Activated effector memory CD4-positive, alpha-beta T cell treated with Interleukin-2 at 50 U/mL for 16 hours (primary cell): ENCODE data around the gene UPP2.

Source experiments
- DNase-seq: peaks from one replicate; pipeline ENCODE4 v3.0.0-alpha.2; 2020

The UPP2 gene

DNA sequence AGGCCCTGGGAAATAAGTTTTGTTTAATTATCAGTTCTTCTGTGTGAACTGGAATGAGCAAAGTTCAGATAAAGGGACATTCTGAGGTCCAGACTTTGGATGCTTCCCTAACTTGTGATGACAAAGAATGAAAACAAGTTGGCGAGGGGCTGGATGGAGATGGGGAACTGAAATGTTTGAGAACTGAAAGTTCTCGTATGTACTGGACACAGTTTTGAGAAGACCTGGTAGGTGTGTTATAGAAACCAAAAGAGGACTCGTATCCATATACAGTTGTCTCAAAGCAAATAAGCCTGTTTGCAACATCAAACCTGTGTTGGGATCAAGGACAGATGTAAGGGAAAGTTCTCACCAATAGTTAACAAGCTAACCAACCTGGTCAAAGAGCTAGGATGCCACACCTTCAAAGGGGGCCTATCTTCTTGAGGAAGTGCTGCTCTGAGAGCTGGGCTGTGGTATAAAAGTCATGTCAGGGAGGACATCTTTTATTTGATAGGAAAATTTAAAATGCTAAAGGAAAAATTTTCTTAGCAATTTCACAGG, at the start of gene UPP2:
TSS of gene UPP2 (plus strand) at position 493 of the 543 bp plus-strand sequence. CDS start 188 bp downstream, outside the sequence.
- DNase-seq = no peak

DNA sequence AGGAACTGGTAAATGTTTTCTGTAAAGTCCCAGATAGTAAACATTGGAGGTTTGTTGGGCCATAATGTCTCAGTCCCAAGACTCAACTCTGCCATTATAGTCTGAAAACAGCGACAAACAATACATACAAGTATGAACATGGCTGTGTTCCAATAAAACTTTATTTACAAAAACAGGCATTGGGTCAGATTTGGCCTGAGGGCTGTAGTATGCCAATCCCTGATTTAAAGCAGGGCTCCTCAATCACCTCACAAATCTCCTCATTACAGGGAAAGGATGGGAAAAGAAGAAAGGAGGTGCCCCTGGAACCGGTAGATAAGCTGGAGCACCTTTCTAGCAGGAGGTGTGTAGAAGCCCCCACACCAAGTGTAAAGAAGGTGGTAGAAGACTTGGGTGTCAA, 48.9 kb upstream of the UPP2 start:
- DNase-seq = no peak

DNA sequence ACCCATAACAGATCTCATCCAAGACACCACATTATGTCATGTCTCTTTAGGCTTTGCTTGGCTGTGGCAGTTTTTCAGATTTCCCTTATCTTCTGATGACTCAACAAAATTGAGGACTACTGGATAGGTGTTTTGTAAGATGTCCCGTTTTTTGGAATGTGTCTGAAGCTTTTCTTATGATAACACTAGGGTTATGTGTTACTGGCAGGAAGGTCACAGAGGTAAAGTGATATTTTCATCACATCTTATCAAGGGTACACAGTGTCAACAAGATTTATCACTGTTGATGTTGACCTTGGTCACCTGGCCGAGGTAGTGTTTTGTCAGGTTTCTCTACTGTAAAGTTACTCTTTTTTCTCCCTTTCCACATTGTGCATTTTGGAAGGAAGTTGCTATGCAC, 44.8 kb upstream of the UPP2 start:
- DNase-seq = no peak

DNA sequence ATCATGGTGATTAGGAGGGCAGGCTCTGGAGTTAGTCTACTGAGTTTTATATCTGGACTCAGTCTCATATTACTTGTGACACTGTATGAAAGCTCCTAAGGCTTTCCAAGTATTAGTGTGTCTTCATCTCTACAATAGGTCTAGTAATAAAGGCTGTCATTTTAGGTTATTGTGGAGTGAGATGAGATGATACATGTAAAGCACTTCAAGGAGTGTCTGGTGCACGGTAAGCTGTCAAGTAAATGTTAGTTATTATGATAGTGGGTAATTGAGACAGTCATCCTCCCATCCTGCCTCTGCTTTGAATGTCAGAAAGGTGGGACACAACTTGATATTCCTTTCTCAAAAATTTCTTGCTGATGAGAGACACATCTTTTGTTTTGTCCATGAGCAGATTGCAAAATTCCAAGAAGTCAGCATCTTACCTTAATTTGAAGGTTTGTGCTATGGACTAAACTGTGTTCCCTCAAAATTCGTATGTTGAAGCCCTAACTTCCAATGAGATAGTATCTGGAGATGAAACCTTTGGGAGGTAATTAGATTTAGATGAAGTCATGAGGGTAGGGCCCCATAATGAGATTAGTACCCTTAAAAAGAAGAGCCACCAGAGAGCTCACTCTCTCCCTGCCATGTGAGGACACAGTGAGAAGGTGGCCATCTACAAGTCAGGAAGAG, 41.4 kb upstream of the UPP2 start:
- no peak for DNase-seq

DNA sequence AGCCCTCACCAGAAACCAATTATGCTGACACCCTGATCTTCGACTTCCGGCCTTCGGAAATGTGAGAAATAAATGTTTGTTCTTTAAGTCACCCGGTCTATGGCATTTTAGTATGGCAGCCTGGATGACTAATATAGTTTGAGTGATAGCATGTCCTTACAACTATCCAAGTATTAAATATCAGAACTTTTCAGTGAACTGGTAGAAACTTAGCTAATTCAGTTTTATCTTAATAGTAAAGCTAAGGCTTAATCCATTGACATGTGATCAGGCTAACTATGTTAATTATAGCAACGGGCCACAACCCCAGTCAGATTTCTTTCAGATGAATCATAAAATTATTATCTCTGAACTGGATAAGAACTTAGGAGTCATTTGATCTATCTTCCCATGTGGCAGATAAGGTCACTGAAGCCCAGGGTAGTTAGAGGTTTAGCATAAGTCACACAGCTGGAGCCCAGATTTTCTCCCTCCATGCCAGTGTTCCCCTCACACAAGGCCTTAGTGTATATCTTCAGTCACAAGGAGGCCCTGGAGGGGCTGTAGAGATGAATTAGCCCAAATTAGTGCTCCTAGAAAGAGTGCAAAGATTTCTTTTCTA, 40.7 kb upstream of the UPP2 start:
- DNase-seq = no peak

DNA sequence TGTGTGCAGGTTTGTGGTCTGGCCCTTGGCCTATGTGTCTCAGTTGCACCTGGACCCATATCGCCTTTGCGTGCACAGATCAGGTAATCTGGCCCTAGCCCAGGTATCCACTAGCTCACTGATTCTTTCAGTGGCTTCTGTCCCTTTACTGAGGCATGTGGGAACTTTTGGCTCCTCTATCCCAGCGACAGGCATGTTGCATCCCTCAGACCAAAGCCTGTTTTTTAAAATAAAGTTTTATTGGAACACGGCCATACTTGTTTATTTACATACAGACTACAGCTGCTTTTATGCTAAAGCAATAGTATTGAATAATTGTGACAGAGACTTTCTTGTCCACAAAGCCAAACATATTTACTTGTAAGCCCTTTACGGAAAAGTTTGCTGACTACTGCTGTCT, 39.9 kb upstream of the UPP2 start:
- no peak for DNase-seq

DNA sequence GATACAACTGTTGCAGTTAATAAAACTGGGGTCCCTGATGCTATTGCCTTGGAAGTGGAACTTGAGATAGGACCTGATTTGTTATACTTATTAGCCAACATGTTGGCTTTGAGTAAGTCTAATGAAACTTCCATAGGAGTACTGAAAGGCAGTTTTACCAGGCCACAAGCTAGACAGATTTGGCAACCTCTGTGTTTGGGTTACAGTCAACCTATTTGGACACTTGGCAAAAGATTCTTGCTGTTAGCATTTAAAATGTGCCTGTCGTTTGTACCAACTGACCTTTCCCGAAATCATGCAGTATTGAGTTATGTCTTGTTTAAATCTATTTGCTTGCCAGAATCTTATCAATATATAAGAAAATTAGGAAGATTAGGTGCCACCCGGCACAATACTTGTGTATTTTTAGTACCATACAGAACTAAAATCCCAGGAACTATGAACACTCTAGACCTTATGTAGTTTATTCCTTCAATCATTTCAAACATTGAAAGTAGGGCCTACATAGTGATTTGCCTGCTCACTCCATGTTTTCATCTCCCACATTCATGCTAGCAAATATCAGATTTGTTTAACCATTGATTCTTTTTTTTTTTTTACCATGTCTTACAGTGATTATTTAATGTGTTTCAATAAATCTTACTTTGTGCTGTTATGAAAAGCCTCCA, 35.5 kb upstream of the UPP2 start:
- no peak for DNase-seq

DNA sequence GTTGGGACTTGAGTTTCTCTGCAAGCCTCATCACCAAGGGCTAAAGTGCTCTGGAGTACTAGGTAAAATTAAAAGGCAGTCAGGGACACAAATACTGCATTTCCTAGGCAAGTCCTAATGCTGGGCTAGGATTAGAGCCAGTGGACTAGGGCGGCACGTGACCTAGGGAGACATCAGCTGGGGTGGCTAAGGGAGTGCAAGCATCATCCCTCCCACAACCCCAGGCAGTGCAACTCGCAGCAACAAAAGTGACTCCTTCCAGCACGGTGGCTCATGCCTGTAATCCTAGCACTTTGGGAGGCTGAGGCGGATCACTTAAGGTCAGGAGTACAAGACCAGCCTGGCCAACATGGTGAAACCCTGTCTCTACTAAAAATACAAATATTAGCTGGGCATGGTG, 30.7 kb upstream of the UPP2 start:
- DNase-seq = no peak

DNA sequence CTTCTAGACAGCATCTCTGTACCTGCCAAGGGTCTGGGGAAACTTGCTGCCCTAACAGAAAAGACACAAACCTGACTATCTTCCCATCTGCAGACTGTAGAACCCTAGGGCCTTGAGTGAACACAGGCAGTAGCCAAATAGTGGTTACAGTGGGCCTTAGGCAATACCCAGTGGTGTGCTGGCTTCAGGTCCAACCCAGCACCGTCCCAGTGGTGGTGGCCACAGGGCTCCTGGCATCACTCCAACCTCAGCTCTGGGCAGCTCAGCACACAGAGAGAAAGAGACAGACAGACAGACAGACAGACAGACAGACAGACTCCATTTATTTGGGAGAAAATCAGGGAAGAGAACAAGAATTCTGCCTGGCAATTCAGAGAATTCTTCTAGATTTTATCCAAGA, 29.3 kb upstream of the UPP2 start:
- no peak for DNase-seq

DNA sequence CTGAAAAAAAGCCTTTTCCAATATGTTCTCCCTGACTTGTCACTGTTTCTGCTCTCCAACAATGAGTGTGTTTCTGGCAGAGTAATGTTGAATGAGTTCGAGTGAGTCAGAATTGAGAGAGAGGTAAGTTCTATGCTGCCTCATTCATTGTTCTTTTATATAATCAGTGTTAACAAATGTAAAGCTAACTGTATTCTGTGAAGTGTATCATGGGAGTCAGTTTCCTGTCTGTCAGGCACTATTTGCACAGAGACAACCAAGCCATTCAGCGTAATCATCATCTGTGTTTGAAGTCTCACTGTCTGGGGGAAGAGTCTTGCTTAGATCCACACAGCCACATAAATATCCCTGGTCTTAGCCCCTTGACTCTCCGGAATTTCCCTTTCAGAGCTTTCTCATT, 22.0 kb upstream of the UPP2 start:
- no peak for DNase-seq

DNA sequence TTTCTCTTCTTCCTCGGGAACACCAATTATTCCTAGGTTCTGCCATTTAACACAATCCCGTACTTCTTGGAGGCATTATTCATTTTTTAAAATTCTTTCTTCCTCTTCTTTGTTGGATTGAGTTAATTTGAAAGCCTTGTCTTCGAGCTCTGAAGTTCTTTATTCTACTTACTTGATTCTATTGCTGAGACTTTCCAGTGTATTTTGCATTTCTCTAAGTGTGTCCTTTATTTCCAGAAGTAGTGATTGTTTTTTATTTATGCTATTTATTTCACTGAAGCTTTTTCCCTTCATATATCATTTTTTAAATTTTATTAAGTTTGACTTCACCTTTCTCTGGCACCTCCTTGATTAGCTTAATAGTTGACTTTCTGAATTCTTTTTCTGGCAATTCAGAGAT, 13.6 kb upstream of the UPP2 start:
- DNase-seq = no peak

DNA sequence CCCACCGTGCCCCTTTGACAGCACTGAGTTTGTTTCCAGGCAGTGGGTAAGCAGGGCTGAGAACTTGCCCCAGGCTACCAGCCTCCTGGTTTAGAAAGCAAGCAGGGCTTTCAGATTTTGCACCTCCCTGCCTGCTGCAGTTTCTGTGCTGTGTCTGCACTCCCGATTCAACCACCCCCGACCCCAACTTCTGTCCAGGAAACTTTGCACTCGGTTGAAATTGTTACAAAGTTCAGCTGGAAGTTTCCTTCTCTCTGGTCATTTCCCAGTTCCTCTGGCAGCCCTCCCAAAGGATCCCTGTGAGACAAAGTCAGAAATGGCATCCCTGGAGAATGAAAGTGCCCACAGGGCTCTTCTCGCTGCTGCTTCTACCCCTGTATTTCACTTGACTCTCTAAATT, 12.4 kb upstream of the UPP2 start:
- DNase-seq = no peak

DNA sequence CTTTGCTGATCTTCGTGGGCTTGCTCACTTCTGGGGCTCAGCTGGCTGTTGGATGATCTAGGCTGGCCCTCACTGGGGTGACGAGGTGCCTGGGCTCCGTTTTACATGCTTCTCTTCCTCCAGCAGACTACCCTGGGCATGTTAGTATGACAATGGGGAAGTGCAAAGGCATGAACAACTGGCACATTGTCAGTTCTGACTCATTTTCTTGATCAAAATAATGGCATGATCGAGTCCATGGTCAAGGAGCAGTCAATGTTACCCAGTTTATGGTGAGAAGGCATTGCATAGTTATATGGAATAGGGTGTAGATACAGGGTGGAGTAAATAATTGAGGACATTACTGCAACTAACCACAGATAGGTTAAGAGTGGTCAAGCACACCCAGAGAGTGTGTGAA, 10.0 kb upstream of the UPP2 start:
- DNase-seq = no peak

DNA sequence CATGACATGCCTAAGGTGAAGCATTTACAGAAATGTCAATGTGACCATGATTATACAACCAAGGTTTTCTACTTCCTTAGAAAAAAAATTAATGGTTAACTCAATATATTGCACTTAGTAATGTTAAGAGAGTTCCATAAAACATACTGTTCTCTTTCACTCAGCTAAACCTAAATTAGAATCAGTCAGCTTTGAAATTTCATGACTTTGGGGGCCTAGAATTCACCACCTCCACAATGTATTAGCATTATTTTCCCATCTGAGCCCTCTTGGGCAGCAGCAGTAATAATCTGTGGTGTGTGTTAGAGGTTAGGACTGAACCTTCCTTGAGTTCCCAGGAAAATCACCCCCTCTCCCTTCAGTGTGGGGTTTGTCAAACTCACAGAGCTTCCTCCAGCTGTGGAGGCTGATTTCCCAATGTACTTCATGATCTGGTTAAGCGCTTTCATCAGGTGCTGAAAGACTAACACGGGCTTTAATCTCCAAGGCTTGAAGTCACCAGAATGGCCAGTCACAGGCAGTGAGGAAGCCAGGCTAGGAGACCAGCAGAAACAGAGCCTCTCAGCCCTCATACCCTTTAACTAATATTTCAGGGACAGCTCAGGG, 7.1 kb upstream of the UPP2 start:
- DNase-seq = no peak

DNA sequence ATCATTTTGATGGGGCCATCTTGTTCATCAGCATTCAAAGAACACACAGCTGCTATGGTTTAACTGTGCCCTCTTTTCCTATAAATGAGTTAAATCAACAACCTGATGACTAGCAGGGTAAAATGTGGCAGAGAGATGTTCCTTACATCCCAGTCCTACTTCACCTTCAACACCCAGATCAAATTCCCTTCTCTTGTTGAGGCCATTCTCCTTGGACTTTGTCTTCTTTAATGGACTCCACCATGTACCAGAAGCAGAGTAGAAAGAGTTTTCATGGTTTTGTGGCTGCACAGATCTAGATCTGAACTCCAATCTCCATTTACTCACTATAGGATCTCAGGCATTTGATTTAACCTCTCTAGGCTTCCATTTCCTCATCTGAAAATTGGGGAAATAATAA, 6.4 kb upstream of the UPP2 start:
- no peak for DNase-seq

DNA sequence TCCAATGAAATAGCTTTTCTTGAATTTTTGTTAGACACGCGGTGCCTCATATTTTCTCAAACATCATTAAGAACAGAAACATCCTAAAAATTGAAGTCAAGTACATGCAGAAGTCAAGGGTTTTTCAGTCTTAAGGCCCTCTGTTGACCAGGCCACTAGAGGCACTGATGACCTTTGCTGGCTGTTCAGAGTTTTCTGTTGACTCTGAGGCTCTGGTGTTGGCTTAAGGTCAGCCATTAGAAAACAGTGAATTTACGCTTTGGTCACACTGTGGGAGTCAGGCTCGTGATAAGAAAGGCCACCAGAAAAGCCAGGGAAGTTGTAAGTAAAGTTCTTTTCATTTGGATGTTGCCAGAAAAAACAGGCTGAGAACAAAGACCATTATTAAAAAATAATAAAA, 5.8 kb upstream of the UPP2 start:
- DNase-seq = no peak

DNA sequence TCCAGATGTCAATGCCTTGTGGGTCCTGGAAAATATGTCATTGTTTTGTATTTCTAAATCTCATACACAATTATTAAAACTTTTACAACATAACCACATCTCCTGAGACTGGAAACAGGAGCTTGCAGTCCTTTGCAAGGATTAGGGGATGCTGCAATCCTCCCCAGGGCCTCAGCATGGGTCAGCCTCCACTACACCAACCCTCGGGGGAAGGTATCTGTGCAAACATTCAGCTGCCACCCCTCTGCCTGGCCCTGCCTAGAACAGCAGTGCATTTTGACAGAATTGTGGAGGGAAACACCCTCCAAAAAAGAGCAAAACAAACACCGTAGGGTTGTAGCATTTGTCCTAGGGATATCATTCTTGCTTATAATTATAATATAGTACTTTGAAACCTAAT, 4.2 kb upstream of the UPP2 start:
- no peak for DNase-seq

DNA sequence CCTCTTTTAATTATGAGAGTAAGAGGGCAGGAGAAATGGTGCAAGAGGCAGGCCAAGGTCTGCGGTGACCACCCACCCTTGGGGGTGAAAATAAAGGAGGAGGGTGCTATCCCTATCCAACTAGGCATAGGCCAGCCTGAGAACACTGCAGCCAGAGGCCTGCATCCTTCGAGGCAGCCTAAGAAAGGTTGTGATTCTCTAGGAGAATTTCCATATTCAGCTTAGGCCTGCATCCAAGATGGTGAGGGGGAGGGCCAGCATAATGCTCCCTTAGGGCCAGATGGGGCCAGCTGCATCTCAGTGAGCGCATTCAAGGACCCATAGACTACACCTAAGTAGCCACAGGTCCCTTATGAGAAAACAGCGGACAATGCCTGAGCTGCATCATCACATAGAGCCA, 3.5 kb upstream of the UPP2 start:
- DNase-seq = no peak

DNA sequence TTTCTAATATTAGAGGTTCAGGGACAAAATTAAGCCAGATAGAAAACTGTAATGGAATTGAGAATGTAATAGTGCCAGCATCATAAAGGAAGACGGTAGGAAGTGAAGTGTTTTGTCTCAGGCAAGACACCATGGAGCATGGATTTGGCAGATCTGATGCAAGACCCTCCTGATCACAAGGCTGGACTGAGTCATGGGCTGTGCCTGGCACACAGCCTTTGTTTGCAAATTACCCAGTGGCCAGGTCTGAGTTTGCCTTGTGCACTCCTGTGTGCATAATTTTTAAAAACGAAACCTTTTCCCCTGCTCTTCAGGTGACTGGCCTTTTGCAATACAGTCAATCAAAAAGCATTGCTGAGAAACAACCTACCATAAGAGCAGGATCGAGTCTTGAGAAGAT, 2.0 kb upstream of the UPP2 start:
- no peak for DNase-seq

DNA sequence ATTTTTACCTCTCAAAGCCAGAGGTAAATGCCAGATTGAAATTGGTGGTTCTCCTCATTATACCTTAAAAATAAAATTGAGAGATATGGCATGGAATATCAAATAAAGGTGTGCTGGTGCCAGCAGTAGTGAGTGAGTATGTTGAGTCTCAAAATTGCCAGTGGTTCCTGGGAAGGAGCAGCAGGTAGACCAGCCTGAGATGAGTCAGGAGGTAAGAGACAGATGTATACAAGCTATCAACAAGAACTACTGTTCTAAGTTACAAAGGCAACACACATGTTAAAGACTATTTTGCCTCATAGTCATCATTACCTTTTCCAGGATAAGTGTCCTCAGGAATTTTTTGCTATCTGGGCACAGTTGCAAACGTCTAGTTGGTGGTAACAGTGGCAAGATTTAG, 1.3 kb upstream of the UPP2 start:
- DNase-seq = no peak

DNA sequence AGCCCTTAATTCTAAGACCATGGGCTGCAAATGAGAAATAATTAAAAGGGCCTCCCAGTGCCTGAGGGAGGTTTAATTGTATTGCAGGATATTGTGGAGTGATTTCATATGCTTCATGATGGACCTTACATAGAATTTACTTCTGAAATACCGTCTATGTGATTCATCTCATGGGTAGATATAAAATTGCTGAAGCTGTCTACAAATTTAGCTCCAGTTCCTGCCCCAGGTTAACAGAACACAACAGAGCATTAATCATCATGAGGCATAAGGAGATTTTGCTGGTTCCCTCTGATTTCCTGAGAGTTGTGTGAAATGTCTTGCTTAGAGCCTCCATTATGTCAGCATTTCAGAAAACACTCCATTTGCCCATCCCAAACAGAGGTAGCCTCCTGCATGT, 770 bp downstream of the UPP2 start:
- no peak for DNase-seq

DNA sequence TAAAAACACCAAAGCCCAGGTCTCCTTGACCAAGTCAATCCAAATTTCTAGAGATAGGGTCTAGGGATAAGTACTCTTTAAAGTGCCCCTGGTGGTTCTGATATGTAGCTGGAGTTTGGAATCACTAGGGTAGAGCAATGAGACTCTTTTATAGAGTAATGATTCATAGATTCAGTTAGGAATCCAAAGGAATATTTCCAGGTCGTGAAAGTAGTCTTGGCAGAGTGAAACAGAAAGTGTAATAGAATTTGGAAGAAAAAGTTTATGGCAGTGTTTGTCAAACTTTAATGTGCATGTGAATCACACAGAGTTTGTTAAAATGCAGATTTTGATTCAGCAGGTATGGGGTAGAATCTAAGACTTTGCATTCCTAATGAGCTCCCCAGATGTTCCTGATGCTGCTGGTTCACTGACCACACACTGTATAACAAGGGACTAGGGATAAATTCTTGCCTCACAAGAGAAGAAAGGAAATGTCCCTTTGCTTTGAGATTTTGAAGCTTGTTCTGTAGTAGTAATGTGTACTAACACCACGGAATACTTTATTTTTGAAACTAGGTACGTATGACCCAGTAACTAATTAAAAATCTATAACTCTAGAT, 1.8 kb downstream of the UPP2 start:
- no peak for DNase-seq

DNA sequence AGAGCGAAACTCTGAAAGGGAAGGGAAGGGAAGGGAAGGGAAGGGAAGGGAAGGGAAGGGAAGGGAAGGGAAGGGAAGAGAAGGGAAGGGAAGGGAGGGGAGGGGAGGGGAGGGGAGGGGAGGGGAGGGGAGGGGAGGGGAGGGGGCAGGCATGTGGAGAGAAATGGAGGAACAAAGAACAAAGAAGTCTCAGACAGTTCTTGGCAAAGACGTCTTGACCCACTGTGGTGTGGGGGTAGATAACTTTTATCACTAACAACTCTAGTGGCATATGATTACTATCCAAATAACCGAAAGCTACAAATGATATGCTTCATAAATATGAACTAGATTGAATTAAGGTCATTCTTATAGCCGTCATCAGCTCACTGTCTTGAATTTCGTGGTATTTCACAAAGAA, 3.2 kb downstream of the UPP2 start:
- DNase-seq = no peak

DNA sequence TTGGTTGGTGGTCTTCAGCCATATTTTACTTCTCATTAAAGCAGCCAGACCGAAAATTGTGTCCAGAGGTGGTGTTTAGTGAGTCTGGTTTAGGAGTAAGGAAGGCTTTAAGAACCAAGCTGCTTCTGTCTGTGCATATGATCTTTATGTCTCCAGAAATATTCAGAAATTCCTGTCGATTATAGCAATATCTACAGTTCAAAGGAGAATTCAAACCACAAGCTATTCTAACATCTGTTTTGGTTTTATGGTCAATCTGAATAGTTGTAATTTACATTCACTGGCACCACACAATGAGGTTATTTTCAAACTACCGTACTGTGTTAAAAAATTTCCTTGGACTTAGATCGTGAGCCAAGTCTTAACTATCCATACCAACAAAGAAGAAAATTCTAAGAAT, 11.3 kb downstream of the UPP2 start:
- no peak for DNase-seq
